ENCODE results near the gene CNOT6L. TPM values are rescaled to one million over a fixed set of nuclear protein-coding genes. Genes with fewer than 3 reads are reported as not detected.

The CNOT6L gene
- total and polyA plus RNA-seq, 10 donors = 7.0 to 122 (median 81.6) TPM

- TF ChIP-seq, protein P1, sequence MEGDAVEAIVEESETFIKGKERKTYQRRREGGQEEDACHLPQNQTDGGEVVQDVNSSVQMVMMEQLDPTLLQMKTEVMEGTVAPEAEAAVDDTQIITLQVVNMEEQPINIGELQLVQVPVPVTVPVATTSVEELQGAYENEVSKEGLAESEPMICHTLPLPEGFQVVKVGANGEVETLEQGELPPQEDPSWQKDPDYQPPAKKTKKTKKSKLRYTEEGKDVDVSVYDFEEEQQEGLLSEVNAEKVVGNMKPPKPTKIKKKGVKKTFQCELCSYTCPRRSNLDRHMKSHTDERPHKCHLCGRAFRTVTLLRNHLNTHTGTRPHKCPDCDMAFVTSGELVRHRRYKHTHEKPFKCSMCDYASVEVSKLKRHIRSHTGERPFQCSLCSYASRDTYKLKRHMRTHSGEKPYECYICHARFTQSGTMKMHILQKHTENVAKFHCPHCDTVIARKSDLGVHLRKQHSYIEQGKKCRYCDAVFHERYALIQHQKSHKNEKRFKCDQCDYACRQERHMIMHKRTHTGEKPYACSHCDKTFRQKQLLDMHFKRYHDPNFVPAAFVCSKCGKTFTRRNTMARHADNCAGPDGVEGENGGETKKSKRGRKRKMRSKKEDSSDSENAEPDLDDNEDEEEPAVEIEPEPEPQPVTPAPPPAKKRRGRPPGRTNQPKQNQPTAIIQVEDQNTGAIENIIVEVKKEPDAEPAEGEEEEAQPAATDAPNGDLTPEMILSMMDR (IDR thresholded peaks at IDR 0.05 in 8 of 11, conservative IDR thresholded peaks at IDR 0.05 in 3 of 11) = no peak
- peak in 1 of 3 donors; percentile 19 for TF ChIP-seq POLR2AphosphoS5 (IDR thresholded peaks at IDR 0.05)
- 73 to 83% (median 78%) methylated on average over 4 of the region's 4 CpGs for WGBS, 5 donors
- intact Hi-C loops (cut with DNase I; ENCODE audit: low total_unique reads) = no loop called here
These were observed 112.5 kb downstream of the CNOT6L start for GRCh38 chr4:77706717-77707116.

GRCh38 chr4:77703666-77704065 is 115.5 kb downstream of the CNOT6L start:
- DNase-seq = no peak
- intact Hi-C loops (cut with DNase I; ENCODE audit: low total_unique reads) = no loop called here
- Histone ChIP-seq H3K4me3 (no peak overlapping the region), H3K36me3 (no peaks in the 10 kb centered on the region), H3K4me1 (no peaks in the 10 kb centered on the region), H3K27ac (no peak overlapping the region), H3K27me3 (replicated peaks in 1 of 7) (no peaks in the 10 kb centered on the region), H3K9me3 (no peaks in the 10 kb centered on the region)
- WGBS, 5 donors = 74 to 90% (median 81%) methylated on average over 1 of the region's 1 CpG
- TF ChIP-seq, protein P1 (IDR thresholded peaks at IDR 0.05 in 8 of 11, conservative IDR thresholded peaks at IDR 0.05 in 3 of 11) = no peak
- no peak for TF ChIP-seq POLR2A (IDR thresholded peaks at IDR 0.05)
- no peak for TF ChIP-seq POLR2AphosphoS5 (IDR thresholded peaks at IDR 0.05)

More at GRCh38 chr4:77706717-77707116, 112.5 kb downstream of the CNOT6L start:
- no peaks in the 10 kb centered on the region for H3K4me1 ChIP-seq
- H3K36me3 ChIP-seq = peaks cover 0 to 18% (median 0%) of the 10 kb centered on the region in 6 donors
- H3K4me3 ChIP-seq = no peak overlapping the region
- DNase-seq = no peak
- no peak overlapping the region for H3K27ac ChIP-seq
- no peaks in the 10 kb centered on the region for H3K9me3 ChIP-seq
- H3K27me3 ChIP-seq (replicated peaks in 1 of 7) = no peaks in the 10 kb centered on the region

DNA sequence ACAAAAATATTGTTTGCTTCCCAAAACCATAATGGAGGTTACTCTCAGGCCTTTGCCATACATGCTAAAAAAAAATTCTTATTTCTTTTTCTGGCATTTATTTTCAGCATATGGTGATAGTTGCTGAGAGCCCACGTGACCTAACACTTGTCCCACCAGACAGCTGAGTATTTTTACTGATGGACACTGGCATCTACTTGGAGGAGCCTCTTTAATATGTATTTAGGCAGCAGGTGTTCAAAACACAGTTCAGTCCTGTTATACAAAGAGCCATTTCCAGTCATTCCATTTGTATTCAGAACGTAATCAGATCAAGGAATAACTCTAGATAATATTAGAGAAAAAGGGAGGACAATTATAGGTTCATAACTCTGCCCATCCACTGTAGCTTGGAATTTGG is 118.0 kb downstream of the CNOT6L start:
- 65 to 79% (median 74%) methylated on average over 2 of the region's 2 CpGs for WGBS, 5 donors
- intact Hi-C loops (cut with DNase I; ENCODE audit: low total_unique reads) = no loop called here

GRCh38 chr4:77699731-77700210 is 119.4 kb downstream of the CNOT6L start:
- H3K27me3 ChIP-seq (replicated peaks in 1 of 7) = no peaks in the 10 kb centered on the region
- TF ChIP-seq POLR2AphosphoS5 (IDR thresholded peaks at IDR 0.05) (no peak), POLR2A (IDR thresholded peaks at IDR 0.05) (no peak)
- TF ChIP-seq, protein P1 (IDR thresholded peaks at IDR 0.05 in 8 of 11, conservative IDR thresholded peaks at IDR 0.05 in 3 of 11) = no peak
- no peak for DNase-seq
- no peaks in the 10 kb centered on the region for H3K9me3 ChIP-seq
- H3K4me1 ChIP-seq = no peaks in the 10 kb centered on the region
- intact Hi-C loops (cut with DNase I; ENCODE audit: low total_unique reads) = no loop called here
- no peak overlapping the region for H3K4me3 ChIP-seq
- 54 to 76% (median 69%) methylated on average over 3 of the region's 3 CpGs for WGBS, 5 donors
- peak overlapping the region in 4 of 8 donors; percentile 6 to 55 (median 28) for H3K27ac ChIP-seq
- no peaks in the 10 kb centered on the region for H3K36me3 ChIP-seq

More for the DNA sequence above, 118.0 kb downstream of the CNOT6L start:
- H3K27me3 ChIP-seq (replicated peaks in 1 of 7) = no peaks in the 10 kb centered on the region
- no peaks in the 10 kb centered on the region for H3K9me3 ChIP-seq
- no peak overlapping the region for H3K27ac ChIP-seq
- no peak for DNase-seq
- H3K4me1 ChIP-seq = no peaks in the 10 kb centered on the region
- TF ChIP-seq POLR2AphosphoS5 (IDR thresholded peaks at IDR 0.05) = no peak
- no peaks in the 10 kb centered on the region for H3K36me3 ChIP-seq
- no peak overlapping the region for H3K4me3 ChIP-seq

Measured in spleen (tissue), 11 donors.